Muscle layer of duodenum (tissue), 2 donors: ENCODE measurements around the gene CYSTM1.
A peak's percentile ranks its signal among the peaks of the same experiment; 100 is the strongest.
"Not testable (repeated sequence)": the region's sequence is repeated elsewhere in the genome, so short reads cannot be mapped to it uniquely, and the experiment has no call there.

Experiments
- H3K27ac ChIP-seq: one replicate; pipeline ENCODE4 v1.7.0; 2013; ENCODE audit warnings: mild to moderate bottlenecking, low read length
- H3K27me3 ChIP-seq: one replicate; pipeline ENCODE4 v1.7.0; 2013; ENCODE audit warnings: low read depth, mild to moderate bottlenecking, control low read depth, low read length
- H3K36me3 ChIP-seq, 2 donors: one replicate each; pipeline ENCODE4 v1.7.0; 2013; ENCODE audit warnings: low read length in 2 of 2, control low read depth in 1 of 2, mild to moderate bottlenecking in 1 of 2; ENCODE audit not compliant: insufficient read depth in 2 of 2, control insufficient read depth in 1 of 2
- H3K4me1 ChIP-seq, 2 donors: one replicate each; pipeline ENCODE4 v1.7.0; 2013; ENCODE audit warnings: low read length in 2 of 2, mild to moderate bottlenecking in 2 of 2, control low read depth in 1 of 2, moderate library complexity in 1 of 2; ENCODE audit not compliant: insufficient read depth in 2 of 2, control insufficient read depth in 1 of 2
- H3K4me3 ChIP-seq, 2 donors: one replicate each; pipeline ENCODE4 v1.7.0; 2013; ENCODE audit warnings: low read length in 2 of 2, low read depth in 1 of 2, mild to moderate bottlenecking in 1 of 2
- H3K9me3 ChIP-seq, 2 donors: one replicate each; pipeline ENCODE4 v1.7.0; 2013; ENCODE audit warnings: low read length in 2 of 2, control low read depth in 1 of 2, mild to moderate bottlenecking in 1 of 2; ENCODE audit not compliant: control insufficient read depth in 1 of 2
- donor health status: healthy.

CYSTM1 gene

GRCh38 chr5:140151144-140152021, 23.6 kb upstream of the CYSTM1 start:
- no peak overlapping the region for H3K27ac ChIP-seq
- no peak overlapping the region for H3K4me3 ChIP-seq
- no peaks in the 10 kb centered on the region for H3K27me3 ChIP-seq
- H3K9me3 ChIP-seq, result no peaks in the 10 kb centered on the region
- H3K4me1 ChIP-seq, result peaks cover under 1 to 20% of the 10 kb centered on the region in 2 donors
- H3K36me3 ChIP-seq, result no peaks in the 10 kb centered on the region

GRCh38 chr5:140152022-140152999, 22.7 kb upstream of the CYSTM1 start:
- Histone ChIP-seq H3K9me3 (no peaks in the 10 kb centered on the region), H3K27me3 (no peaks in the 10 kb centered on the region), H3K4me1 (peaks cover 6 to 26% of the 10 kb centered on the region in 2 donors), H3K27ac (no peak overlapping the region), H3K4me3 (no peak overlapping the region), H3K36me3 (no peaks in the 10 kb centered on the region)

- Histone ChIP-seq H3K36me3 (no peaks in the 10 kb centered on the region), H3K9me3 (no peaks in the 10 kb centered on the region), H3K27ac (no peak overlapping the region), H3K4me3 (no peak overlapping the region), H3K27me3 (no peaks in the 10 kb centered on the region), H3K4me1 (peaks cover 6 to 26% of the 10 kb centered on the region in 2 donors)
Observed at GRCh38 chr5:140153255-140153654, 21.7 kb upstream of the CYSTM1 start.

GRCh38 chr5:140153905-140154304, 21.1 kb upstream of the CYSTM1 start:
- H3K36me3 ChIP-seq, result no peaks in the 10 kb centered on the region
- H3K4me3 ChIP-seq, result no peak overlapping the region
- H3K9me3 ChIP-seq, result no peaks in the 10 kb centered on the region
- H3K27ac ChIP-seq, result no peak overlapping the region
- H3K27me3 ChIP-seq, result no peaks in the 10 kb centered on the region
- peaks cover 6 to 26% of the 10 kb centered on the region in 2 donors for H3K4me1 ChIP-seq

- H3K27me3 ChIP-seq, H3K36me3 ChIP-seq, H3K27ac ChIP-seq, H3K9me3 ChIP-seq, H3K4me3 ChIP-seq: not testable (repeated sequence)
- H3K4me1 ChIP-seq, result peaks cover 6 to 26% of the 10 kb centered on the region in 2 donors
Observed at GRCh38 chr5:140154710-140155381, 20.1 kb upstream of the CYSTM1 start.

GRCh38 chr5:140157032-140157781, 17.8 kb upstream of the CYSTM1 start:
- no peaks in the 10 kb centered on the region for H3K9me3 ChIP-seq
- peaks cover 6 to 20% of the 10 kb centered on the region in 2 donors for H3K4me1 ChIP-seq
- no peaks in the 10 kb centered on the region for H3K27me3 ChIP-seq
- peak overlapping the region; percentile 60 for H3K27ac ChIP-seq
- H3K36me3 ChIP-seq, result no peaks in the 10 kb centered on the region
- peak overlapping the region; percentile 49 to 52 for H3K4me3 ChIP-seq

GRCh38 chr5:140159014-140159927, 15.7 kb upstream of the CYSTM1 start:
- H3K27me3 ChIP-seq, result no peaks in the 10 kb centered on the region
- H3K4me1 ChIP-seq, result peaks cover 6 to 7% of the 10 kb centered on the region in 2 donors
- no peak overlapping the region for H3K27ac ChIP-seq
- no peaks in the 10 kb centered on the region for H3K9me3 ChIP-seq
- no peaks in the 10 kb centered on the region for H3K36me3 ChIP-seq
- no peak overlapping the region for H3K4me3 ChIP-seq

GRCh38 chr5:140162275-140162674, 12.7 kb upstream of the CYSTM1 start:
- Histone ChIP-seq H3K27me3 (no peaks in the 10 kb centered on the region), H3K4me3 (no peak overlapping the region), H3K27ac (no peak overlapping the region), H3K9me3 (no peaks in the 10 kb centered on the region), H3K36me3 (no peaks in the 10 kb centered on the region), H3K4me1 (no peaks in the 10 kb centered on the region)

GRCh38 chr5:140162781-140163180, 12.2 kb upstream of the CYSTM1 start:
- H3K9me3 ChIP-seq, result no peaks in the 10 kb centered on the region
- no peak overlapping the region for H3K4me3 ChIP-seq
- no peaks in the 10 kb centered on the region for H3K4me1 ChIP-seq
- no peak overlapping the region for H3K27ac ChIP-seq
- H3K27me3 ChIP-seq, result no peaks in the 10 kb centered on the region
- H3K36me3 ChIP-seq, result no peaks in the 10 kb centered on the region
